Brain pericyte (primary cell): ENCODE data around the gene GALNT2.

Experiments
- DNase-seq: peaks from one replicate; pipeline ENCODE4 v3.0.0-alpha.2; 2012; ENCODE audit warnings: low read depth, low spot score

GALNT2 gene

DNA sequence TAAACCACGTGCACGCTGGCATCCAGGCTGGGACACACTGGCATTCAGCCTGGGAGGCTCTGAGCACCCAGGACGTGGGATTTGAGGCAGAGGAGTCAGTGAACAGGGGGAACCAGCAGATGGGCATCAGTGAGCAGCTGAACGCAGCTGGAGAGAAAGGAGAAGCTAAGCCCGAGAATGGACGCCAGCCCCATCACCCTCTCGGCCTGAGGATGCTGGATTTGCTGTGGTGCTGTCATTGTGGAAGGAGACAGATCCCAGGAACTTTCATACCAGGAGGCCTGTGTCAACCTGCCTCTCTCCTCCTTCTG, 226.3 kb downstream of the GALNT2 start:
- DNase-seq: no peak

DNA sequence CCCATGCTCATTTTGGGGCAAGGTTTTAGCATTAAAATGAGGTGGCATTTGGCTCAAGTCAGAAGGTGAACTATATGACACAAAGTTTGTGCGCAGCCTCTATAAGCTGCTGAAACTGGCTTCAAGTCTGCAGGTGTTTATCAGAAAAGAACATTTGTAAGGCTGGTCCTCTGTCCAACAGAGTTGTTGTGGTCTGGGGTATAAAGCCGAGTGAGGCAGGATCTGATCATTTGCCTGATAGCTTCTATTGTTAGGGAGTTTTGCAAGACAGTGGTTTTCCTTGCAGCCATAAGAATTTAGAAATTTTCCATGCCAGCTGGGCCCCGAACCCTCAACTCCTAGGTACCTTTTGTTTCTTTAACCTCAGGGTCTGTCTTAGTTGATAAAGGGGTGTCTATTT, 228.3 kb downstream of the GALNT2 start:
- DNase-seq: no peak

DNA sequence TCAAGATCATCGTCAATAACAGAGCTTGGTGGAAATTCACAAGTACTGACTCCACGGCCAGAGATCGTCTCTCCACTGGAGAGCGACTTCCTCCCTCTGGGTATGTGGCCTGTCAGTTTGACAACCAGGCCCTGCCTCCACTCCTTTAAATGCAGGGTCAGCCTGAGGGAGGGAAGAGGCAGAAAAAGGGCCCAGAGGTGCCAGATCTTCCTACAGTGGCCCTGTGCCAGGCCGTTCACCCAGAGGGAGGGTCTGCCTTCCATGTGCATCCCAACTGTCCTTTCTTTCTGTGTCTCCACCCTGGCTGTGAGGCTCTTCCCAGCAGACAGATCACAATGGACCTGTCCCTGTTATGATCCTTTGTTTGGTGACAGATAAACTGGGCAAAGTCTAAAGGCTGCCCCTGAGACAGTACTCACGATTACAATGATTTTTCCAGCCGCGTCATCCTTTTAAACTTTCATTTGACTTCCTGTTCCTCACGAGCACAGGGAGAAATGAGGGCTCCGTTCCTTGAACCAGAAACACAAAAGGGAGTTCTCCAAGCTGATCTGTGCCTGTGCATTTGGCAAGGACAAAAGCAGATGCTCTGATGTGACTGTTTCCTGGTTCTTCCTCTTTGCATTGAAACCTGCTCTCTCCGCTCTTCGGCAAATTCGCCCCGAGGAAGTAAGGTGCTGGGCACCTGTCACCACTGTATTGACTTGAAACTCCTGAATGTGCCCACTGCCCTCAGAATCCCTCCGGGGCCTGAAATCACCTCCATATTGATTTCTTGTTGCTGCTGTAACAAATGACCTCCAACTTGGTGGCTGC, 232.4 kb downstream of the GALNT2 start:
- no peak for DNase-seq

DNA sequence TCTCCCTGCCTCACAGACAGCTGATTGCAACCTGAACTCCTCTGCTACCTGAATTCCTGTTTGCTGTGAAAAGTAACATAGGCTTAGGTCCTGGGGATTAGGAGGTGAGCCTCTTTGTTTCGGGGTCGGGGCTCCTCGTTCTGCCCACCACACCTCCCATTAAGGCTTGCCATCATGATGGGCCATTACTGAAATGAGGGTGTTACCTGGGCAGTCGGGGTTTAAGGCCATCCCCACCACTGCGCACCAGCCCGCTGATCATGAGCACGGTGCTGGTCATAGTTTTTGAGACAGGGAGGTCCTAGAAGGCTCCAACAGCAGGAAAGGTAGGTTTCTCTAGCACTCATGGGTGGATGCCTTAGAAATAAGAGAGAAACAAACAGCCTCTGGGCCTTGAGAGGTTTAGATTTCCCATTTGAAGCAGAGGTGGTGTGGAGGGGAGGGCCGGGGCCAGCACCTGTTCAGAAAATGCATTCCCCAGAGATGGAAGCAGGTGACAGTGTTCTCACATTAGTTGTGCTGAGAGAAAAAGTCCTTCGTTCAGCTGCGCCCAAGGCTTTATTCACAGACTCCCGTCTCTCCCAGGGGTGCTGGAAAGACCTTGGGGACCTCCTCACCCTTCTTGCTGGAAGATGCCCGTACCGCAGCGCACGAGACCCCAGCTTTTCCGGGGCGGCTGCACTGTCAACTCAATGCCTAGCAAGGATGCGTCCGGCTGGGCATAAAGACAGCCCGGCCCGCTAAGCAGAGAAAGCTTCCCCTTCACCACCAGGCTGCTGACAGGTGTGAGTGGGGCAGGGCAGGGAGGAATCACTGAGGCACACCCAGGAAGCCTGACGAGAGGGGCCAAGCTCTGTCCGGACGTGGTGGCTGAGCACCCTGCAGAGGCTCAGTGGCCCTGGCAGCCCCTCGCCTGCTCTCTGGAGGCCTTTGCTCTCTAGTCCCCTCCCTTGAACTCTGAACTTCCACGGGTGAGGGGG, 233.6 kb downstream of the GALNT2 start:
- DNase-seq: no peak

DNA sequence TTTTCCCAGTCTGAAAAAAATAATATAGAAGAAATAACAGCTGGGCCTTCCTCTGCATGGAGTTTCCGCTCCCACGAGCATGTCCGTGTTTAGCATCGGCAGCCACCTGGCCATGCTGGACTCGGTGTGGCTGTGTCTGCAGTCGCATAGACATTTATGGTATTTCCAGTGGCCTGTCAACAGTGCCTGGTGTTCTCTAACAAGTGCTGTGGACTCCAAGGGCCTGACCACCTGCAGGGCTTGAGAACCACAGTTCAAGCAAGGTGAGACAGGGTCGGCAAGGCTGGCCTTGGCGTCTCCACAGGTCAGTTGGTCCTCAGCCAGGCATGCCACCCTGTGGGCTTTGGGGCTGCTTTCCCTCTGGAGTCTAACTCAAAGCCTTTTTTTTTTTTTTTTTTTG, 234.3 kb downstream of the GALNT2 start:
- no peak for DNase-seq

DNA sequence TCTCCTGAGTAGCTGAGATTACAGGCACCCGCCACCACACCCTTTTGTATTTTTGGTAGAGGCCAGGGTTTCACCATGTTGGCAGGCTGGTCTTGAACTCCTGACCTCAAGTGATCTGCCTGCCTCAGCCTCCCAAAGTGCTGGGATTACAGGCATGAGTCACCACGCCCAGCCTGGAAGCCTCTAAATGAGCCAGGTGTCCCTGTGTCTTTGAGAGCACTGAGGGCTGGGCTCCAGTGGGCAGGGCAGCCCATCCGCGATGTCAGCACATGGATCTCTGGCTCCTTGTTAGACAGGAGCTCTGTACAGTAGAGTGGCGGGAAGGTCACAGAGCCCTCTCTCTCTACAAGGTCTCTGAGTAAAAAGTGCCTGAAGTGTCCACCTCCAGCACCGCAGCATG, 234.8 kb downstream of the GALNT2 start:
- no peak for DNase-seq

DNA sequence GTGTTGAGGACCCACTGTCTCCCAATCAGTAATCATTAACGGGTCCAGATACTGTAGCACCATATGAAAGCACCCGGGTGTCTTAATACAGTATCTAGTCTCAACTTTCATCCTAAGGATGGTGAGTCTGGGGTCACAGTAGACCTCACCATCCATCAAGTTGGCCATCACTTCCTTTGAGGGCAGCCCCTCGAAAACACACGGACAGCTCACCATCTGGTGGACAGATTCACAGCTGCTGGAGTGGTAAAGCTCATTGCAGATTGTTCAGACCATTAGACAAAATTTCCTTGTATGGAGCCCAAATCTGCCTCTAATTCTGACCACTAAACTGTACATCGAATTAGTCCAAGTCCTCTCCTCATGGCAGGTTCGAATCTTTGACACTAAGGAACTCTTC, 236.0 kb downstream of the GALNT2 start:
- no peak for DNase-seq

DNA sequence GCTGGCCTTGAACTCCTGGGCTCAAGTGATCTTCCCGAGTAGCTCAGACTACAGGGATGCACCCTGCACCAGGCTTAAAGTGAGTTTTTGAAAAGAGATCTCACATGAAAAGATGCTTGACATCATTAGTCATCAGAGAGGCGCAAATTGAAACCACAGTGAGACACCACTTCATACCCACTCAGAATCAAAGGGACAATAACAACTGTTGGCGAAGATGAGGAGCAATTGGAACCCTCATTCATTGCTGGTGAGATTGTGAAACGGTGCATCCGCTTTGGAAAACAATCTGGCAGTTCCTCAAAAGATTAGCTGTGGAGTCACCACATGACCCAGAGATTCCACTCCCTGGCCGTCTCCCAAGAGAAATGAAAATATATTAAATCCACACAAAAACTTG, 236.8 kb downstream of the GALNT2 start:
- DNase-seq: no peak

DNA sequence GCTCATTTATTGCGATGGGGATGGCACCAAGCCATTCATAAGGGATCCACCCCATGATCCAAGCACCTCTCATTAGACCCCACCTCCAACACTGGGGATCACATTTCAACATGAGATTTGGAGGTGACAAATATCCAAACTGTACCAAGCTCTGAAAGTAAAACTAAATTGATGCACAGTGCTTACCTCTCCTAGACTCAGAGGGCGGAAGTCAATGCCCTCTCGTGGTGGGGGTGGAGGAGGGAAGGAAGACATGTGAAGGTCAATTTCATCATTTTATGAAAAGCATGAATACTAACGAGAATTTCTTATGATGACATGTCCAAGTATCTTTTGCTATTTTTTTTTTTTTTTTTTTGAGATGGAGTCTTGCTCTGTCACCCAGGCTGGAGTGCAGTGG, 239.1 kb downstream of the GALNT2 start:
- DNase-seq: no peak

DNA sequence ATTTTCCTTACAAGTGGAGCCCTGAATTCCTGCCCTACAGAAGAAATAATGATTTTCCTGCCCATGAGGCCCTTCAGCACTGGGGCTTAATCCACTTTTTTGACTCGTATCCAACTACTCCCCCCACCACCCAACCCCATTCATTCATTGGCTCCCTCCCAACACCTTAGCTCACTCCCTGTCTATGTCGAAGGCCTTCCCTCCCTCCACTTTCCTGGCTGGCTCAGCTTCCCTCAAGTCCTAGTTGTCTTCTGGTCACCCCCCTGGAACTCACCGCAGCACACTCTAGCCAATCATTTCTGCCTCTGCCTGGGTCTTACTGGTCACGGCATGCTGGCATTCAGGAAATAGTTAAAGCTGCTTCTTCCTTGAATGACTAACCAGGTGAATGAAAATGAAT, 240.2 kb downstream of the GALNT2 start:
- DNase-seq: no peak

DNA sequence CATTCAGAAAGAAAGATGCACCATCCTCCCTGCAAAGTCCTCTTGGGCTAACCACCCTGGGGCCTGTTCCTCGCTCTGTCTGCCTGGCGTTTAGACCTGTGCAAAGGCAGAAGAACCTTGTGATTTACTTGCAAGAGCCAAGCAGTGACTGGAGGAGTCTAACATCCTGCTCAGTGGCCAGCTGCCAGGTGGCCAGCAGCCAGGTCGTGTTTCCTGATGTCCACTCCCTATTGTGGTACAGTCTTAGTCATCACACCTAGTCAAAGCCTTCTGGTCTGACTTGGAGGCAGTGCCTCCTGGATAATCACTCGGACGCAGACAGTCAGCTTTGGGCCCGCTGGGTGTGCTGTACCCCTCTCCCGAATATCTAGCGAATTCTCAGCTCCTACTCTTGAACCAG, 241.0 kb downstream of the GALNT2 start:
- no peak for DNase-seq

DNA sequence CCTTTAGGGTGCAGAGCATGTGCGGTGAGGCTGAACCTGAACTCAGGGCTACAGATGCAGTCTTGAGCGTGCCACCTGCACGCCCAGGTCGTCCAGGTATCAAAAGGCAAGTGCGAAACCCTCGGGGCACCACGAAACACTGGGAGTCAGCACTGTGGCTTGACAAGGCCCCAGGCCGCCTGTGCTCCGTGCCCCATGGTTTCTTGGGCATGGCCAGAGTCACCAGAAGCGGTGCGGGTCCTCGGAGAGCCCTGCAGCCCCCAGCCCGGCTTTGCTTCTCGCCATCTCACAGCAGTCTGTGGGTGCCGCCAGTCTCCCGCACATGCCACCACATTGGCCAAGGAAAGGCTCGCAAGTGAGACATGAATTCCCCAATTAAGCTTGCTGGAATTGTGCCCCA, 241.8 kb downstream of the GALNT2 start:
- DNase-seq: no peak

DNA sequence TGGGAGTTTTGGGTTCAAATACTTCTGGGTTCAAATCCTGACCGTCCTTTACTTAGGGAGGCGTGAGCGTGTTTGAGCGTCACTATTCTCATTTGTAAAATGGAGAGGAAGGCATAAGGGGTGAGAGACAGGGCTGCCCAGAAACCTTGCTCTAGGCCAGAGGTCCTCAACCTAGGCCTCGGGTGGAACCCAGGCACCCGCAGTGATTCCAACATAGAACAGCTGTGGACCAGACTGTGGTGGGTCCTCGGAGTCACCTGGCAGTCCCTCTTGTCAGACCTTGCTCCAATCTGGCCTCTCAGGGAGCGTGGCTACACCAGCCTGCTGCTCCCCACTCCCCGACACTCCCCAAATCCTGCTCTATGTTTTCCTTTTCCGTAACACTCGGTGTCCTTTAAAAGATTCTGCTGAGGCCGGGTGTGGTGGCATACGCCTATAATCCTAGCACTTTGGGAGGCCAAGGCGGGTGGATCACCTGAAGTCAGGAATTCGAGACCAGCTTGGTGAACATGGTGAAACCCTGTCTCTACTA, 242.7 kb downstream of the GALNT2 start:
- DNase-seq: no peak

DNA sequence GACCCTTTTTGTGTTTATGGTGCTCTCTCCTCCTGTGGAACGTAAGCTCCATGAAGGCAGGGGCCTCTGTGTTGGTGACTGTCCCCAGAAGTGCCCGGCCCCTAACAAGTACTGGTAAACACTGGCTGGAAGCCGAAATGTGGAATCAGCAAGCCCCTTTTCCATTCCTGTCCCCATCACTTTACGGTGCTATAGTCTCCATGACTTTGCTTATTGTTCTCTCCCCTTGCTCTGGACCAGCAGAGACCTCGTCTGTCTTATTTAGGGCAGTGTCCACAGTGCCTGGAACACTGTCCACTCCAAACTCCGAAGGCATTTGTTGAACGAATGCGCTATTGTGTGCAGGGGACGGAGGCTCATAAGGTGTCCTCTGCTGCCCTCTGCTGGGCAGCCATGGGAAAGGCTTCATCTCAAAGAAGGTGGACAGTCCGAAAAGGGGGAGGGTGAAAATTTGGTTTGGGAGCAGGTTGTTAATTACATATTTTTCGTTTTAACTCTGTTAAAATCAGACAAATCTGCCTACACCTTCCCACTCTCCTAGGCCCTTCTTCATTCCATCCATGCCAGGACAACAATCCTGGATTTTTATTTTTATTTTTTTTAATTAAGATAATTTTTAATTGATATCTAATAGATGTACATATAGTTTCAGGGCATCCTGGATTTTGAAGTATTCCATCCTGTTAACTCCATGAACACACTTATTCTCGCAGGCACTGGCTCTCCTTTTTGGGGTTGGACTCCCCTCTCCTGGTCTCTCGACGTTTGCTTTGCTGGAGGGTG, 243.5 kb downstream of the GALNT2 start:
- peak; percentile 22 for DNase-seq

DNA sequence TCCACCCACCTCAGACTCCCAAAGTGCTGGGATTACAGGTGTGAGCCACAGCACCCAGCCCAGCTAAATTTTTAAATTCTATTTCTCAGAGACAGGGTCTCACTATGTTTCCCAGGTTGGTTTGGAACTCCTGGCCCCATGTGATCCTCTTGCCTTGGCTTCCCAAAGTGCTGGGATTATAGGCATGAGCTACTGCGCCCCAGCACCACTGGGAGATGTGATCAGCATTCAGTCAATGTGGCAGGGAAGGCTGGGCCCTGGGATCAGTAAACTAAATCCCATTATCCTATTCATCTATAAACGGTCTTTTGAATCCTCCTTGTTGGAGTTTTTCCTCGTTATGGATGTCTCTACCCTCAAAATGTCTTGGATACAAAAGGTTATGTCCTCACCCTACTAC, 245.6 kb downstream of the GALNT2 start:
- DNase-seq: no peak

DNA sequence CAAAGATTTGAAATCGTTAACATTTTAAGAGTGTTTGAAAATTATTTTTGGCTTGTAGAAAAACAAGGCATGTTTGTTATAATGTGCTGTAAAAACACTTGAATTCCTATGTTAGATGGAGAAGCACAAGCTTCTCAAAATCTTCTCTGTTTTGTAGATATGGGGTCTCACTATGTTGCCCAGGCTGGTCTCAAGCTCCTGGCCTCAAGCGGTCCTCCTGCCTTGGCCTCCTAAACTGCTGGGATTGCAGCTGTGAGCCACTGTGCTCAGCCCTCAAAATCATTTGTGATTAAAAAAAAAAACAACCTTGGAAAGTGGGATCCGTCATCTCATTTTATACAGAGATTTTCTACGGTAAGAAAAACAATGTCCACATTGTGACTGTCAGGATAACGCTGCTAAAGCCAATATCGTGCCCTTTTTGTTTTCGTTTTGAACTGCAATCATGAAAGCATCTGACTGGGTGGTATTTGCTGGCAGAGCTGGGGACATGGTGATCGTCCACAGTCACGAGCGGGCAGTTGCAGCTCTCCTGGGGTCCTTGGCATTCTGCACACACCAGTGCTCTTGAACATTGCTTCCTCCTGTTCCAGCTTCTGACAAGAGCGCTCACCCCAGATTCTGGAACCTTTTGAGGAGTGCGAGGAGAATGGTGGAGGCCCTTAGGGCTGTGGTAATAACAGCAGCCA, 246.6 kb downstream of the GALNT2 start:
- DNase-seq: no peak

DNA sequence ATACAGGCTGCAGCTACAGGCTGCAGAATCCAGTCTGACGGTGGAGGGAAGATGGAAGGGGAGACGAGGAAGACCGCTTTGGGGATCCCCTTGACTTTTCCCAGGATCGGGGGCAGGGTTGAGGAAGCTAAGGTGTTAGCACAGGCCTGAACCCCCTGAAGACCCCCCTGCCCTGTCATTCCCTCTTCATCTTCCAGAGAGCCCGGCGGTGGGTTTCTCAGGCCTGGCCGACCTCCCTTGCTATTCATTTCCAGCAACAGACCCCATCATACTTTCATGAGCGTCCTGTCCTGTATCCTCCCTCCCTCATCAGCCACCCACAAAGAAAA, 247.1 kb downstream of the GALNT2 start:
- DNase-seq: no peak

DNA sequence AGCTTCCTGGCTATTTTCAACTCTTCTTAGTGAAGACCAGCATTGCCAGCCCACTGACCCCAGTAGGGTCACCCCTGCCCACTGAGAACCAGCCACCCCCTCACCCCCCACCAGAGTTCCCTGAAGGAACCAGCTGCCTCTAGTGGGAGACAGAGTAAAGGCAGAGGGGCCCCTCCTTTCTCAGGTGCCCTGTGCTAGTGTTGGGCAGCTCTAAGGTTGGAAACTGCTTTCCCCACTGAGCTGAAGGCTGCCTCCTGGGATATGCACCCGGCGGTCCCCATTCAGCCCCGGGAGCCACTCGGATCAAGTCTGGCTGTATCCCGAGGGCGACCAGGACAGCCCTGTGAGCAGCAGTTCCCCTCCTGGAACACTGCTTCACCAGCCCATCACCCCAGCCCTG, 248.1 kb downstream of the GALNT2 start:
- DNase-seq: no peak

DNA sequence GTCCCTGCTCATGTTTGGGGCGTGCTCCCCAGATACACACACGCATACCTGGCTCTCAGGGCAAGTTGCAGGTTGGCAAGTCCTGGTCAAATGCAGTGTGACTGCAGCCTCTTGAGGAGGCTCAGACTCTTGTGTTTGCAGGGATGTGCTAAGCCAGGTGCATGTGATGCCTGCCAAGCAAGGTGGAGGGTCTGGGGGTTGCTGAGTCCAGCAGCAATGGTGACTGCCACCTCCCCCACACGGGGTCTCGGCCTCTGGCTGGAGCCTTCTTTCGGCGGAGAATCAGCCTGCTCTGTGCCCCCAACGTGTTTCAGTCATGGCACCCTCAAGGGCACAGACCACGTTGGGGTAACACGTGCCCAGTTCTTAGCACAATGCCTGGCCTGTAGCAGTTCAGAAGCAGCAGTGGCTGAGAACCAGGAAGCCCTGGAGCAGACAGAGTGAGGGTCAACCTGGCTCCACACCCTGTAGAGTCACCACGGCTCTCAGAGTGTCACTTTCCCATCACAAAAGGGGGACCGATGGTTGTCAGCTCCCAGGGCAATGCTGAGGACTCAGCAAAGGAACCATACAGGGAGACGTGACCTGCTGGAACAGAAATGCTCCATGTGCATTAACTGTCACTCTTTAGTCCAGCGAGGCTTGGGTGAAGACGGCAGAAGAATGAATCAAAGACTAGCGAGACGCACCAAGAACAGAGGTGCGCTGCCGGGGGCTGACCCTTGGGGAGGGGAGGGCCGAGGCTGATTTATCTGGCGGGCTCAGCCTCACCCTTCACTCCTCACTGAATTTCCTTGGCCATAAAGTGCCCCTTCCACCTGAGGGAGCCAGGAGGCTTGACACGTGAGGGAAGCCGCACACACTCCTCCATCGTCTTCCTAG, 250.1 kb downstream of the GALNT2 start:
- no peak for DNase-seq
